ENCODE measurements around the gene HLCS.

HLCS gene

DNA sequence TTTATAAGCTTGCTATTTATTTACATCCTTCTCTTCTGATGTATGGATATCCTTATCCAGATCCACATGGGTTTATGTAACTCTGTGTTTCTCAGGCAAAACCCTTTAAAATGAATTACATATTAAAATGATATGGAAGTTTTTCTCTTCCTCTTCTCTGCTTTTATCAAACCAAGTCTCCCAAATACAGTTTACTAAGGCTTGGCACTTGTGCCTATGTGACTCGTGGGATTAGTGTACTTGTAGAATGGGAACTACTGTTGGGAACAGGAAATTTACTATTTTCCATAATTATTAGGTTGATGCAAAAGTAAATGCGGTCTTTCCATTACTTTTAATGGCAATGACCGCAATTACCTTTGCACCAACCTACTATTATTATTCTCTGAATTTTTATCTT is 252.7 kb downstream of the HLCS start:
- DNase-seq = no peak

DNA sequence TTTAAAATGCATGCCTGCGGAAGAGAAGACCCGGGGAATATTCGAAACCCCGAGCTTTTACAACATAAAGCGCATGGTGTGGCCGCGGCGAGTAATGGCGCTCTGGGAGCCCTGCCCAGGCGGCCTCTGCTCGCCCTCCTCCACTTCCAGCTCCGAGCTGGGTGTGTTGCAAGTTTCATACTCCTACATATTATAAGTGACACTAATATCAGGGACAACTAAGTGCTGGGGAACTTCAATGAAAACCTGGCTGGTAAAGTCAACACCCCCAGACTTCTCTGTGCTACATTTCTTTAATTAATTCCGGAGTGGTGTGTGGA is 255.8 kb downstream of the HLCS start:
- DNase-seq = no peak

DNA sequence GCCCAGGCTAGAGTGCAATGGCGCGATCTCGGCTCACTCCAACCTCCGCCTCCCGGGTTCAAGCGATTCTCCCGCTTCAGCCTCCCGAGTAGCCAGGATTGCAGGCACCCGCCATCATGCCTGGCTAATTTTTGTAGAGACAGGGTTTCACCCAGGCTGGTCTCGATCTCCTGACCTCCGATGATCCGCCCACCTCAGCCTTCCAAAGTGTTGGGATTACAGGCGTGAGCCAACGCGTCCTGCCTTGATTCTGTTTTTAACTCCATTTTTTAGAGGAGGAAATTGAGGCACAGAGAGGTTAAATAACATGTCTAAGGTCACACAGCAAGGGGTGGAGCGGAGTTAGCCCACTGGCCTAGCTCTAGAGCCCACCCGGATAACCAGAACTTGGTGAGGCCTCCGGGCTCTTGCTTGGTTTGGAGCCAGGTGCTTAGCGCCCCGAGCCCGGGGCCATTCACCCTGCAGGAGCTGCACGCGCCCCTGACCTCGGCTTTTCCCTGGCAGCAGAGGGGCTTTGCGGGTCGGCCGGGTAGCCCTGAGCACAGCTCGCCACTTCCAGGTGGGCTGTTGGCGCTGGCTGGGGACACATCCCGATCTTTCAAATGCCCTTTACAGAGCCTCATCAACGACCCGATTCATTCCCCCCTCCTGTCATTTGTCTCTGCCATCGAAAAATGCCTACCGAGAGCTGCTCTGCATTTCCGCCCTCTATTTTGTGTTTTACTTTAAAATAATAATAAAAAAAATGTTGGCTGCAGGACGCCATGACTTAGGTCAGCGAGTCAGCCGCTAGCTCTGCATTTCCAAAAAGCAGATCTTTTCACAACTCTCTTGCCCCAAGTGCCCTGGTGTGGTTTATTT is 256.4 kb downstream of the HLCS start:
- DNase-seq = no peak

DNA sequence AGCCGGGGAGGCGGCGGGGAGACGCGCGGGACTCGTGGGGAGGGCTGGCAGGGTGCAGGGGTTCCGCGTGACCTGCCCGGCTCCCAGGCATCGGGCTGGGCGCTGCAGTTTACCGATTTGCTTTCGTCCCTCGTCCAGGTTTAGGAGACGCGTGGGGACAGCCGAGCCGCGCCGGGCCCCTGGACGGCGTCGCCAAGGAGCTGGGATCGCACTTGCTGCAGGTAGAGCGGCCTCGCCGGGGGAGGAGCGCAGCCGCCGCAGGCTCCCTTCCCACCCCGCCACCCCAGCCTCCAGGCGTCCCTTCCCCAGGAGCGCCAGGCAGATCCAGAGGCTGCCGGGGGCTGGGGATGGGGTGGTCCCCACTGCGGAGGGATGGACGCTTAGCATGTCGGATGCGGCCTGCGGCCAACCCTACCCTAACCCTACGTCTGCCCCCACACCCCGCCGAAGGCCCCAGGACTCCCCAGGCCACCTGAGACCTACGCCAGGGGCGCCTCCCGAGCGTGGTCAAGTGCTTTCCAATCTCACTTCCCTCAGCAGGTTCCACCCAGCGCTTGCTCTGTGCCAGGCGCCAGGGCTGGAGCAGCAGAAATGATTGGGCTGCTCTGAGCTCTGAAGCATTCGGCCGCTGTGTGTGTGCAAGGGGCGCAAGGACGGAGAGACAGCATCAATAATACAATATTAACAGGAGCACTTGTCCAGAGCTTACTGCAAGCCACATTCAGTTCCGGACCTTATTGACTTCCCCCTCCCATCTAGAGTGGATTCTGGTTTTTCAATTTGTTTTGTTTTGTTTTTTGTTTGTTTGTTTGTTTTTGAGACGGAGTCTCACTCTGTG is 257.2 kb downstream of the HLCS start:
- no peak for DNase-seq

DNA sequence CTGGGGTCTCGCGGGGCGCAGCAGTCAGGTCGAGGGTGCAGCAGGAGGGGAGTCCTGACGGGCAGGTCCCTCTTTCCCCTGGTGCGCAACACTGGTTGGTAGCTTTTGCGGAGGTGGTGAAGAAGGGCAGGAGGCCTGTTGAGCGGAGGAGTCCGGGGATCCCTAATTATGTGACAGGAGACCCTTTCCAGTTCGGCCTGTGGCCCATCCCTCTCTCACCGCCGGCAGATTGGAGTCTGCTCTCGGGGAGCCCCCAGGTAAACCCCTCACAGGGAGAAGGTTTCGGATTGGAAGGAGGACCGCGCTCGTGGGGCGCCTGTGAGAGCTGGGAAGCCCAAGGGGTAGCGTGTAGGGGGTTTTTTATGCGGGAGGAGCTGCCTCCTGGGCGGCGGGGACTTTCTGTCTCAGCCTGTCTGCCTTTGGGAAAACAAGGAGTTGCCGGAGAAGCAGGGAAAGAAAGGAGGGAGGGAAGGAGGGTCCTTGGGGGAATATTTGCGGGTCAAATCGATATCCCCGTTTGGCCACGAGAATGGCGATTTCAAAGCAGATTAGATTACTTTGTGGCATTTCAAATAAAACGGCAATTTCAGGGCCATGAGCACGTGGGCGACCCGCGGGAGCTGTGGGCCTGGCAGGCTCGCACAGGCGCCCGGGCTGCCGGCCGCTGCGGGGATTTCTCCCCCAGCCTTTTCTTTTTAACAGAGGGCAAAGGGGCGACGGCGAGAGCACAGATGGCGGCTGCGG is 258.0 kb downstream of the HLCS start:
- DNase-seq = no peak

DNA sequence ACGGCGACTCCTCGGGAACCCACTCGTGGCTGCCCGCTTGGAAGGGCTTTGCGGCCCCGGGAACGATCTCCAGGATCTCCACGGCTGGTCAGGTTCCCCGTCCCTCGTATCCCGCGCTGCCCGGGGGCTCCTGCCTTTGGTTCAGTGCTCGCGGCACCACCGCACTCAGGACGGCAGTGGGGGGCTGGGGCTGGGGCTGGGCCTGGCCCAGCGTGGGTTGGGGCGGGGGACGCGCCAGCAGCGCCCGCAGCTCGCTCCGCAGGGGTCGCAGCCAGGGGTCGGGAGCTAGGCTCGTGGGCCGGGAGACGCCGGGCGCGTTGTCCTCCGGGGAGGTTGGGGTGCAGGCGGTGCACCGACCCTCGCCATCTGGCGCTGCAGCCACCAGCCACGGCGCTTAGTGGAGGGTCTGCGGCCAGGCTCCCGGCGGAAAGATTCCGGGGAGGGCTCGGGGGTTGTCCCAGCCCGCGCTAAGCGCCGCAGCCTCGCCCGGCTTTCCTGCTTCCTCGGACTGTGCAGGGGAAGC is 258.6 kb downstream of the HLCS start:
- DNase-seq = no peak

DNA sequence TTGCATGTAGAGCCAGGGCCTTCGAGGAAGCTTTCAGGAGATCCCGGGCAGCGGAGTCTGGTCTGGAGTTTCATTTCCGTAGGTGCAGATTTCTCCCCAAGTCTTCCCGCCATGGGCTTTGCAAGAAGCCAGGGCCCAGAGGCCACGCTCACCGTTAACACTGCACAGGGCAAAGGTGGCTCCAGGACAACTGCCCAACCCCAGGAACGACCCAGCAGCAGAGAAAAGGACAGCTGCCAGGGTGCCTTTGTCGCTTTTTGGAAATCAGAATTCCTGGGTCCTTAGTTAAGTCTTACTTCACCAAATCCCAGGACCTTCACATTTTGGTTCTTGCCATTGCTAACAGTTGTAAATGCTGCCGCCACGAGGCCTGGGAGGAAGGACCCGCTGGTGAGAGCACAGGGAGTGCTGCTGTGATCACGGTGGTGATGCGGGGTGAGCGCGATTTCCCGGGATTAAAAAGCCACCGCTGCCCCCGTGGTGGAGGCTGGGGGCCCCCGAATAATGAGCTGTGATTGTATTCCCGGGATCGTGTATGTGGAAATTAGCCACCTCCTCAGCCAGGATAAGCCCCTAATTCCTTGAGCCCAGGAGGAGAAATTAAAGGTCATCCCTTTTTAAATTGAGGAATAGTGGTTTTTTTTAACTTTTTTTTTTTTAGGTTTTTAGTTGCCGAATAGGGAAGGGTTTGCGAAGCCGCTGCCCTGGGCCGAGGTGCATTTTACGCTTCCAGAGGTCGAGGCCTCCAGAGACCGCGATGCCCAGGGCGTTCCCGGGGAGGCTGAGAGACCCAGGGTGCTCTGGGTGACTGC is 259.3 kb downstream of the HLCS start:
- DNase-seq = no peak

DNA sequence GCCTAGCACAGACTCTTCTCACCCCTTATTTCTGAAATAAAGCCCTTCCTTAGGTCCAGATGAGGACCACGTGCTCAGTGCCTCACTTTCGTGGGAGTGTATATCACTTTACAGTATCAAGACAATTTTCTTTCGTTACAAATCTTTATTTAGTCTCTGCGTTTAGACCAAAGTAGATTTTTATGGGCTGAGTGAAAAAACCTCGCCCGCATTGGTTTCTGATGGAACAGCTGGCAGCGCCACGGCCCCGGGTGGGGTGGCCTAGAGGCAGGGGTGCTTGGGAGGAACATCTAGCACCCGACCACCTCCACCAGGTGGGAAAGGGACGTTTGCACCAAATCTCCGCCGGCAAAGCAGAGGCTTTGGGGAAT is 260.0 kb downstream of the HLCS start:
- no peak for DNase-seq

DNA sequence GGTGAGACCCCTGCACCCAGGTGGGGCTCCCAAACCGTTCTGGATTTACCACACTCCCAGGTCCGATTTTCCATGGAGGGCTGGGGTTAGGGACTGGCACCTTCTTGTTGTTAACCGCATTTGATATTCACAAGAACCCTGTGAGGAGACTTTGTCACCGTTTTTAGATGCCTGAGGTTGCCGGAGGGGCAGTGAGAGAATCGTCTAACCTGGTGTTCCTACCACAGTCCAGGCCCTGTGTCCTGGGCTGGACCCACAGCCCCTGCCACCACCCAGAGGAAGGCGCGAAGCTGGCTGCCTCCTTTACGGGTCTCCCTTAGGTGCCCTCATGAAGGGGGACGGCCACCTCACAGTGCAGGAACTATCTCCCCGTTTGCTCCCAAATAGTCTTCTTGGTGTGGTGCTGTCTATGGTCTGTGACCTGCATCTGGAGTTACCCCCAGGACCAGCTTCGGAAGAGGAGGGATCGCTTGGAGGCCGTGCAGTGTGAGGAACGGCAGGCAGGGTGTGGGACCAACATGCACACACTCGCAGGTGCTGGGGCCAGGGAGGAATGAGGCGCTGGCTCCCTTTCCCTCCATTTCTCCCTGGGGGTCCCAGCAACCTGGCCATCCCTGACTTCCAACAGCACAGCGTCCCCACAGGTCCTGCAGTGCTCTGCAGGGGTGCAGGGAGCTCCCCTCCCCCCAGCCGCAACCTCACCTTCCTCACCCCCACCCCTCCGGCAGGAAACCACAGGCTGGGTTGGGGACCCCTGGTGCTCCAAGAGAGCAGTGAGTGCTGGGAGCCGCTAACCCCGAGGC is 260.6 kb downstream of the HLCS start:
- no peak for DNase-seq

DNA sequence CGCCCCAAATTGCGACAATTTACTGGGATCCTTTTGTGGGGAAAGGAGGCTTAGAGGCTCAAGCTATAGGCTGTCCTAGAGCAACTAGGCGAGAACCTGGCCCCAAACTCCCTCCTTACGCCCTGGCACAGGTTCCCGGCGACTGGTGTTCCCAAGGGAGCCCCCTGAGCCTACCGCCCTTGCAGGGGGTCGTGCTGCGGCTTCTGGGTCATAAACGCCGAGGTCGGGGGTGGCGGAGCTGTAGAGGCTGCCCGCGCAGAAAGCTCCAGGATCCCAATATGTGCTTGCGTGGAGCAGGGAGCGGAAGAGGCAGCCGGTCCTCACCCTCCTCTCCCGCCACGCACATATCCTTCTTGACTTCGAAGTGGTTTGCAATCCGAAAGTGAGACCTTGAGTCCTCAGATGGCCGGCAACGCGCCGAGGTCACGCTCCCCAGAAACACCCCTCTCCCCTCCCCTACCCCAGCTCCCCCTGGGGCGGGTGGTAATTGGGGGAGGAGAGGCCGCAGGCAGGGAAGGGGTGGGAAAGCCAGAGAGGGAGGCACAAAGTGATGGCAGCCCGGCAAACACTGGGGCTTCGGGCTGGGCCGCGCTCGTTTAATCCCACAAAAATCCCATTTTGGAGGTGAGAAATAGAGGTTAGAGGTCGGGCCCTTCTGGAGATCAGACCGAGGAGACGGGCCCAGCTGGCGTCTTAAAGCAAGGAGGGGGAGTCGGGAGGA is 261.4 kb downstream of the HLCS start:
- no peak for DNase-seq

DNA sequence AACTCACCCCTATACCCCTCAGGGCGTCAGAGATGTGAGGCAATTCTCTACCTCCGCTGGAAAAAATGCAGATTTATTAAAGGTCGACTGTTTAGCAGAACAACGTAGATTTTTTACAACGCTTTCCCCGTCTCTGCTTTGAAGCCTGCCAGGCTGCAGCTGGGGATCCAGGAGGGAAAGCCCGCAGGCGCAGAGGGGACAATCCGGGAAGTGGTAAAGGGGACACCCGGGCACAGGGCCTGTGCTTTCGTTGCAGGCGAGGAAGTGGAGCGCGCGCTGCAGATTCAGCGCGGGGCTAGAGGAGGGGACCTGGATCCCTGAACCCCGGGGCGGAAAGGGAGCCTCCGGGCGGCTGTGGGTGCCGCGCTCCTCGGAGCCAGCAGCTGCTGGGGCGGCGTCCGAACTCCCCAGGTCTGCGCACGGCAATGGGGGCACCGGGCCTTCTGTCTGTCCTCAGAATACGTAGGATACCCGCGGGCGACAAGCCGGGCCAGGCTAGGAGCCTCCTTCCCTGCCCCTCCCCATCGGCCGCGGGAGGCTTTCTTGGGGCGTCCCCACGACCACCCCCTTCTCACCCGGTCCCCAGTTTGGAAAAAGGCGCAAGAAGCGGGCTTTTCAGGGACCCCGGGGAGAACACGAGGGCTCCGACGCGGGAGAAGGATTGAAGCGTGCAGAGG is 262.1 kb downstream of the HLCS start:
- no peak for DNase-seq

DNA sequence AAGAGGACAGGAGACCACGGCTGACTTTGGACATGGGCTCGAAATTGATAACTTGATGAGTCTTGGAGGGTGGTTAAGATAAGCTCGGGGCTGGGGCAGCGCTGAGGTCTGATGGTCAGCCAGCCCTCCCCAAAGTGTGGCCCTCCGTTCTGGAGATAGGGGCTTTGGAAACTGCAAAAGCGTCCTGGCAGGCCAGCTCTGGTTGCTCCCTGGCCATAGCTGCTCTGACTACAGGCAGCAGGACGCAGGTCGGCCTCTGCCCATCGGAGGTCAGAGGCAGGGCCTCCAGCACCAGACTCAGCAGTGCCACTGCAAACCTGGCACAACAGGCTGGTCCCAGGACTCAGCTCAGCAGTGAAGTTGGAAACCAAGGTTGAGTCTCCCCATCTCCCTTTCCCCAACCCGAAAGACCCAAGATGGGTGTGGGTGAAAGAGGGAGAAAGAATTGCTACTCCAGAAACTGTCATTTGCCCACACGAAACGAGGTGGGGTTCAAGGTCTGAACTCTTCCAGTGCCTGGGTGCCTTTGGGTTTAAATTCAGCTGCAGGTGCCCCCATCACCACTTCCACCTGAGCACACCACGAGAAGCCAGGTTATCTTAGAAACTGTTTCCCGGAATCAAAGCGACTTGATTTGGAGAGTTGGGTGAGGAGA is 262.7 kb downstream of the HLCS start:
- no peak for DNase-seq

DNA sequence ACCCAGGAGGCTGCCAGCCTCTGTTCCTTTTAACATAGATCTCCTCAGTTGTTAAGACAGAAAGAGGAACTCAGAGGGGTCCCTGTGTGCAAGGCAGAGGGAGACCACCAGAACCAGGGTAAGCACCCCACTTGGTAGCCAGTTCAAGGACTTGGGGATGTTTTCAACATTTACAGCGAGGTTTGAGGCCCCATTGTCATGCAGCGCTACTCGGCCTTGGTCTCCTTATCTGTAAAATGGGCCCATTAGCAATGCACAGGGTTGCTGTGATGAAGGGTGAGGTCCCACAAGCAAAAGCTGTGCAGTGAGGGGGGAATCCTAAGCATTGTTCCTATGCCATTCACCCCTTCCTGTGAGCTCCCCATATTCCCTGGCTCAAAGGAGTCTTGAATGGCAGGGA is 263.3 kb downstream of the HLCS start:
- no peak for DNase-seq

DNA sequence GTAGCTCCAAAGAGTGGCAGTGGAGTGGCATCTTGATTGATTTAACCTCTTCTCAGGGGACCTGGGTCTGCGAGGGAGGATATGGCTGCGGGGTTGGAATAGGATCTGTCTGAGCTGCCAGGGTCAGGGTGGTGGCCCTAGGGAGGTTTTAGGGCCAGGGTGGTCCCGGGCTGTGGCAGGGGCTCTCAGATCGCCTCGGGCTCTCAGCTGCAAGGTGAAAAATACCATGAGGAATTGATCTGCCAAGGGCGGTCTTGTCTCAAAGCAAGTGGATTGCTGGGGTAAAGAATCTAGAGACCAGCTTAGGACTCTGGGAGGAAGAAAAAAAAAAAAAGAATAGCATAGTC is 263.9 kb downstream of the HLCS start:
- DNase-seq = no peak

DNA sequence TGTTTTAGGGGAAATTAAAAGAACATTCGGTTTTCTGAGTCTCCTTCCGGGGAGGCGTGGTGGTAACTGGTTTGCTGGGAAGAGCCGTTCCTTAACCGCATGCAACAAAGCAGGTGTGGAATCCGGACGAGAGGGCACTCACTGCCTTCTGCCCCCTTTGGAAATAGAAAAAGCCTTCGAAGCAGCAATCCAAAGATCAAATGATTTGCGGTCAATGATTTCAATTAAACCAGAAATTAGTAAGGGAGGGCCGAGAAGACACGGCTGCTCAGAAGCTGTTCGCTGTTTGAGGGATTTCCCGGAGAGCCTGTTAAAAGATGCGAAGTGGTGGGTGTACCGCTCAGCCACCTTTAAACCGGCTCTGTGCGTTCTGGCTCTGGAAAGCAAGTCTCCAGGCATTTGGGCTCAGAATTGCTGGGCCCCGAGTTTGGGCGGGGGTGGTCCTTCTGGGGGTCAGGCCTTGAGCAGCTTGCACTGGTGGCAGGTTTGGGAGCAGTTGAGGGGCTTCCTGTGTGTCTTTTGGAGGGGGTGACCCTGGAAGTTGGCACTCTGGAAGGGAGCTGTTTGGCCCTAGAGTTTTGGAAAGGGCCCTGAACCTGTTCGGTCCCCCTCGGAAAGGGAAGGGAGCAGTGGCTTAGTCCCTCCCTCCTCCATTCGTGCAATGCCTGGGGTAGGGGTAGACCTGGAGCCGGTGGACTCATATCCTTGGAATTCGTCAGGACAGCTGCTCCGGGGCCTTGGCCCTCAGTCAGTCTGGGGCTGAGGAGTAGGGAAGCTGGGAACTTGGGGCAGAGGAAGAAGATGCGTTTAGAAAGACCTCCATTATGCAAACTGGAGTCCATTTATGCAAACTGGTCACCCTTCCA is 264.5 kb downstream of the HLCS start:
- no peak for DNase-seq

DNA sequence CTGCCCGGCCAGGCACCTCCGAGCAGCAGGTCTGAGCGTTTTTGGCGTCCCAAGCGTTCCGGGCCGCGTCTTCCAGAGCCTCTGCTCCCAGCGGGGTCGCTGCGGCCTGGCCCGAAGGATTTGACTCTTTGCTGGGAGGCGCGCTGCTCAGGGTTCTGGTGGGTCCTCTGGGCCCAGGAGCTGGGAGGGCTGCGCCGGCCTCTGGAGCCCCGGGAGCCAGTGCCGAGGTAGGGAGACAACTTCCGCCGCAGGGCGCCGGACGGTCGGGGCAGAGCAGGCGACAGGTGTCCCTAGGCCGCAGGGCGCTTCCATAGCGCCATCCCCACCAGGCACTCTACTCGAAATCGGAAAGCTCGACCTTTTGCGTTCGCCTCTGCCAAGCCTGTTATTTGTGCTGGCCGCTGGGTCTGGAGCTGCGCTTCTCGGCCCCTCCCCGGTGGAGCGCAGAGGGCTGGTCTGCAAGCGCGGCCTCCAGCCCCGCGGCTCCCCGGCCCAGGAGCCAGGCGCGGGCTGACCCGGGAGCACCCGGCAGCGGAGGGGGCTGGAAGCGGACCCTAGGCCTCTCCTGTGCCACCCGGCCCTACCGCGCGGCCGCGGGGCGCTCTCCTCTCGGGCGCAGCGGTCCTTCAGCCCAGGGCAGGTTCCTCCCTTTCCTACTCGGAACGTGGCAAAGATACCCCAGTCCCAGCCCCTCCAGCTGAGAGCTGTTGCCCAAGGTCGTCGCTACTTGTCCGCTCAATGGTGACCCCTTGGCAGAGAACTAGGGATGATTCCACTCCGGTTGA is 265.3 kb downstream of the HLCS start:
- DNase-seq = no peak

All from kidney glomerular epithelial cell (primary cell).